Activated naive CD4-positive, alpha-beta T cell treated with anti-CD3 and anti-CD28 coated beads, Interleukin-2, amount 10 ng/mL, durations not matched to agents 7 days and 5 days (primary cell): ENCODE results near the gene CCDC34.

Experiments used
- CTCF ChIA-PET: fragments of 350-600 bp; sonication (Branson Sonifier 250); formaldehyde crosslinking; loops from one replicate; lab custom pipeline; 2021; ENCODE audit warnings: antibody characterized with exemption; lab: Charles Lee
- DNase-seq: peaks from one replicate; pipeline ENCODE4 v3.0.0-alpha.2; 2020
- H3K27ac Mint-ChIP-seq: one replicate; pipeline ENCODE4 v1.8.0; 2021; ENCODE audit warnings: mild to moderate bottlenecking, moderate library complexity, mixed read lengths
- H3K27me3 Mint-ChIP-seq: one replicate; pipeline ENCODE4 v1.8.0; 2021; ENCODE audit warnings: mild to moderate bottlenecking, mixed read lengths
- H3K36me3 Mint-ChIP-seq: one replicate; pipeline ENCODE4 v1.8.0; 2021; ENCODE audit warnings: mixed read lengths
- H3K4me1 Mint-ChIP-seq: one replicate; pipeline ENCODE4 v1.8.0; 2021; ENCODE audit warnings: mixed read lengths
- H3K4me3 Mint-ChIP-seq: one replicate; pipeline ENCODE4 v1.8.0; 2021; ENCODE audit warnings: mild to moderate bottlenecking, moderate library complexity, mixed read lengths
- H3K9me3 Mint-ChIP-seq: one replicate; pipeline ENCODE4 v1.8.0; 2021; ENCODE audit warnings: mixed read lengths

The CCDC34 gene

DNA sequence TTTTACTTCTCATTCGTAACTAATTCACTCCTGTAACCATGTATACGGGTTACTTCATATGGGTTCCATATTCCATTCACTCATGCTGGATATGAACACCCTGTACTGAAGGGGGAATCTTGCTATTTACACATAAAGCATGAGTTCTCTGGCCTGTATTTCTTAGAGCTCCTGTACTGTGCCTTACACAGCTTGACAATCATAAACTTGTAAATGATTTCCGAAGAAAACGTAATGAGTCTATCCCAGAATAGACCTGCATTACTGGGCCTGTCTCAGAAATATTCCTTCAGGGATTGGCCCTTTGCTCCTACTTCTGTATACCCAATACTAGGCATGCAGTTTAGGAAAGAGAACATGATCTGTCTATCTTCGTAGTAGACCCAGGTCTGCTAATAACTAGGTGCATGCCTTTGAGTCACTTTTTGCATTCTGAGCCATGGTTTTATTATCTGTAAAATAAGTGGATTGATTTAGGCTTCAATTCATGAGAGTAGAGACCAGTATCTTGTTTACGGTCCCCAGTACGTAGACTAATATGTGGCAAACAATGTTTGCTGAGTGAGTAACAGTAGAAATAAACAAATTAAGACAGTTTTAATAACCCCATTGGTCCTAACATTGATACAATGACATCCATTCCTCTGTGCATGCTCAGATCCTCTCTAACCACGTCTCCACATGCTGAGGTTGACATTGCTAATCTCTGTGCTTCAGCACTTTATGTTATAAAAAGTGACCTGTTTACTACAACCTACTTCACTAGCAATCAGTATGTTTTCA lies 1.2 kb downstream of the CCDC34 start:
- CTCF ChIA-PET, result no interaction called here
- Mint-ChIP-seq H3K4me3 (peak overlapping the region; percentile 86), H3K4me1 (peaks cover 23% of the 10 kb centered on the region), H3K27me3 (no peaks in the 10 kb centered on the region), H3K9me3 (no peaks in the 10 kb centered on the region), H3K36me3 (no peaks in the 10 kb centered on the region), H3K27ac (no peak overlapping the region)
- DNase-seq, result no peak

DNA sequence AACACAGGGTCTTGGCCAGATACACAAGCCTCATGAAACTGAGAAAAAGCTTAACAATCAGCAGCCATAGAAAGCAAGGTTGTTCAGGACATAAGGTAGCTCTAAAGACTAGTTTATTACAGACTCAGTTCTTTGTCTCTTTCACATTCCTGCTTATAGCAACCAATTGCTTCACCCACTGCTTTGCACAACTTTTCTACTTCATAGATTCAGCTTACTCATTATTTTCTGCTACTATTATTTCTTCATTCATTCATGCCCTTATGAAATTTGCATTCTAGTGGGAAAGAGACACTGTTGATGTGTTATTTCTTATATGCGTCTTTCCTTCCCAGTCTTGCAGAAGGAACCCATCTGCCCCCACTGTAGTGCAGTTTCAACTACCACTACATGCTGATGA lies 4.7 kb downstream of the CCDC34 start:
- no peak overlapping the region for H3K4me3 Mint-ChIP-seq
- H3K36me3 Mint-ChIP-seq, result no peaks in the 10 kb centered on the region
- H3K27me3 Mint-ChIP-seq, result no peaks in the 10 kb centered on the region
- no peak overlapping the region for H3K27ac Mint-ChIP-seq
- peaks cover 16% of the 10 kb centered on the region for H3K4me1 Mint-ChIP-seq
- no peak for DNase-seq
- no peaks in the 10 kb centered on the region for H3K9me3 Mint-ChIP-seq
- CTCF ChIA-PET, result no interaction called here

DNA sequence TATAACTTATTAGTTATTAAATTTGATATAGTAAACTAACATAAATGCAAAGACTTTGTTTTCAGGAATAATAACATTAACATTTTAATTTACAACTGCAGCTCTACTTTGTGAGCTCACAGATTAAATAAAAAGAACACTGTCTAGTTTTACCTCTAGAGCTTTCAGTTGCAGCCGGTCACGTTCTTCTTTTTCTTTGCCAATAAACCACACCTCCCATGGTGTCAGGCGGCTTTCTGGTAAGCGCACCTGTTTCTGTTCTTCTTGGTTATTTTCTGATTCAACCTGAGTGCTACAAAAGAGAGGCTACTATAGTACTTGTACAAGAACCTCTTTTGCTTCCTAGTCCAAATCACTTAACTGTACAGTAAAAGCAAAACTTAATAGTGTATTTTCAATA lies 5.8 kb downstream of the CCDC34 start:
- CTCF ChIA-PET, result no interaction called here
- Mint-ChIP-seq H3K27ac (no peak overlapping the region), H3K4me3 (no peak overlapping the region), H3K36me3 (no peaks in the 10 kb centered on the region), H3K4me1 (peaks cover 9% of the 10 kb centered on the region), H3K9me3 (no peaks in the 10 kb centered on the region), H3K27me3 (no peaks in the 10 kb centered on the region)
- DNase-seq, result no peak

DNA sequence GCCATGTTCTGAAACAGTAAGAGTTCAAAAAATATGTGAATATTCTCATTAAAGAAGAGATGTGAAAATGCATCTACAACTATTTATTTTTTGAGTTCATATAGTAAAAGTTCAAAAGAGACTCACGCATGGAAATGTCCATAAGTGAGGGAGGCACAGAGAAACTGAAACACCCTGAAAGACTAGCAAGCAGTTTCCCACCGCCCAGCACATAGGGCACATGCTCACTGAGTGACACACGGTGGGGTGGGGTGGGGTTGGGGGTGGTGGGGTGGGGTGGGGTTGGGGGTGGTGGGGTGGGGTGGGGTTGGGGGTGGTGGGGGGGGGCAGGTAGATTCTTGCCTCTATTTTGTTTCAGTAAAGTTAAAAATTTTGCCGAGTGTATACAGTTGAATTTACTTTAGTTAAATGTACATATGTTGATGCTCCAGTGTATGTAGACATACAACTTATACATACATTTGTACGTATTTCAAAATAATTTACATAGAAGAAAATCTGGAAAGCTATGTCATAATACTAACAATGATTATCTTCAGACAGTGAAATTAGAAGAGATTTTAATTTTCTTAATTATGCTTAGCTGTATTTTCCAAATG lies 6.3 kb downstream of the CCDC34 start:
- no peaks in the 10 kb centered on the region for H3K9me3 Mint-ChIP-seq
- DNase-seq, result no peak
- peaks cover 3% of the 10 kb centered on the region for H3K4me1 Mint-ChIP-seq
- no peak overlapping the region for H3K27ac Mint-ChIP-seq
- no peak overlapping the region for H3K4me3 Mint-ChIP-seq
- peaks cover 2% of the 10 kb centered on the region for H3K36me3 Mint-ChIP-seq
- no peaks in the 10 kb centered on the region for H3K27me3 Mint-ChIP-seq
- CTCF ChIA-PET, result no interaction called here

DNA sequence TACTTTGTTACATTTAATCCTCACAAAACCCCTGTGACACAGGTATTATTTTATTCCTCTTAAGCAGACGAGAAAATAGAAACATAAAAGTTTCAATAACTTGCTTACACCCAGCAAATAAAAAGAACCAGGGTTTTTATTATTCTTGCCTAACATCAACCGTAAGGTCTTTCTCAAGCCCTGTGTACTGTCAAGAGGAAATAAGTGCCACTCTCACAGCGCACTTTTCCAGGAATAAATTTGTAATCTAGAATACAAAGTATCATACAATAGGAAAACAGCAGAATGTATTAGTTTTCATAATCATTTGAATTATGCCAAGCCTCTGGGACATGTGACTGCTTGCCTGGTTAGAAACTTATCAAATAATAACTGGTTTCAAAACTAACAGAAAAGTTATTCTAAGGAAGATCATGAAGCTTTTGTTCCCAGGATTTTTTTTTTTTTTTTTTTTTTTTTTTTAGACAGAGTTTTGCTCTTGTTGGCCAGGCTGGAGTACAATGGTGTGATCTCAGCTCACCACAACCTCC lies 7.4 kb downstream of the CCDC34 start:
- CTCF ChIA-PET, result no interaction called here
- DNase-seq, result no peak
- Mint-ChIP-seq H3K9me3 (no peaks in the 10 kb centered on the region), H3K36me3 (peaks cover 4% of the 10 kb centered on the region), H3K27ac (no peak overlapping the region), H3K4me1 (no peaks in the 10 kb centered on the region), H3K4me3 (no peak overlapping the region), H3K27me3 (no peaks in the 10 kb centered on the region)

DNA sequence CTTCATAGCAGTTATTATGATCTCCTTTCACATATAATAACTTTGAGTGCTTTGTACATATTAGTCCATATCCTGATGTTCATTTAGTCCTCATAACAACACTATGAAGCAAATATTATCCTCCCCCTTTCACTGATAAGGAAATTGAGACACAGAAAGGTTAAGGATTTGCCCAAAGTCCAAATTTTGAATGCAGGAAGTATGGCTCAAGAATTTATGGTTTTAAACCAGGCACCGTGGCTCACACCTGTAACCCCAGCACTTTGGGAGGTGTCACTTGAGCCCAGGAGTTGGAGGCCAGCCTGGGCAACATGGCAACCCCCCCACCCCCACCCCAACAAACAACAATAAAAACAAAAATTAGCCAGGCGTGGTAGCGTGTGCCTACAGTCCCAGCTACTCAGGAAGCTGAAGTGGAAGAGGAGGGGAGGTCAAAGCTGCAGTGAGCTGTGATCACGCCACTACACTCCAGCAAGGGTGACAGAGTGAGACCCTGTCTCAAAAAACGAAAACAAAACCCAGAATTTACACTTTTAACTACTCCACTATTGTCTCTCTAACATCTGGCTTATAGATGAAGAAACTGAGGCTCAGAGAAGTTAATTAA lies 8.6 kb downstream of the CCDC34 start:
- Mint-ChIP-seq H3K36me3 (peaks cover 9% of the 10 kb centered on the region), H3K9me3 (no peaks in the 10 kb centered on the region), H3K27me3 (no peaks in the 10 kb centered on the region), H3K4me1 (no peaks in the 10 kb centered on the region), H3K27ac (no peak overlapping the region), H3K4me3 (no peak overlapping the region)
- CTCF ChIA-PET, result no interaction called here
- no peak for DNase-seq

DNA sequence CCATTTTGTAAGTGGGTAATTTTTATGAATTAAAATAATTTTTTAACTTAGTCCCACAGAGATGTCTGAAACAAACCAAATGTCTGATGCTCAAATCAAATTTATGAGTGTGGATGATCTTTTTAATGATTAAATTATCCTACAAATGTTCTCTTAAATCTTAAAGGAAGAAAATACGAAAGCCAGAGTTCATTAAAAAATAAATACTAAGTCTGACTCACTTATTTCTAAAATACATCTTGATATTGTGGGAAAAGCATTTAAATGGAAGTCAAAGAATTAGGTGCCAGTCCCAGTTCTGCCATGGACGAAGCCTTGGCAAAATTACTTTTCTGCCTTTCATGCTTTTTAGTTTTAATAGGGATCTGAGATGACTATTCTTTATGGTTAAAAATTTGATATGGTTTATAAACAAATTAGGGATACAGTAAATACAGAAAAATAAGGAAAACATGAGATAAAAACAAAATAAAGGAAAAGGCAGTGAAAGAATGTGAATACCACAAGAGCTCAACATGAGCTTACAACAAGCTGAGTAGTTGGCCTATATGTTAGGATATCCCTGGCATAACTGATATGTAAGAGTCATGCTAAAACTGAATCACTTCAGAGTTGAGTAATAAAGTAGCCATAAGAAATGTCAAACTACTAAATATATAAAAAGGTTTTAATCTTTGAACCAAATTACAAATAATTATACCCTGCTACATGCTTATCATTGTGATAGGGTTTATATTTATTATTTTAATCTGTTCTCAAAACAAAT lies 9.2 kb downstream of the CCDC34 start:
- peaks cover 9% of the 10 kb centered on the region for H3K36me3 Mint-ChIP-seq
- H3K27me3 Mint-ChIP-seq, result no peaks in the 10 kb centered on the region
- CTCF ChIA-PET, result no interaction called here
- H3K9me3 Mint-ChIP-seq, result no peaks in the 10 kb centered on the region
- no peak overlapping the region for H3K4me3 Mint-ChIP-seq
- no peaks in the 10 kb centered on the region for H3K4me1 Mint-ChIP-seq
- no peak overlapping the region for H3K27ac Mint-ChIP-seq
- no peak for DNase-seq

DNA sequence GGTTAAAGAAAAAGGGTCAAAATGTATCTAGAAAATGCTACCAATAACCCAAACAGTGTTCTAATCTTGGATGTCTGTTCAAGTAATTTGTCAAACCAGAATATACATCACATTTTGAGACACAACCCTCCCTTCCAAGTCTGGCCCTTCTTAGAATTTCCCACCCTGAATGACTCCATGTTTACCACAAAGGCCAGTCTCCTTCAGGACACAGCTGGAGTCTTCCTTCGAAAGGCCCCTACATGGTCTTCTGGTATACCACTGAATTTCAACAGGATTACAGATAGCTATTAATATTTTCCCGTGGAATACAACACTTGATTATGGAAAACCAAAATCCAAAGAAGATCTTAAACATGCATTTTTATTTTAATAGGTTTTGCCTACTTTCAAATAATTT lies 10.2 kb downstream of the CCDC34 start:
- CTCF ChIA-PET, result no interaction called here
- DNase-seq, result no peak
- peaks cover 9% of the 10 kb centered on the region for H3K36me3 Mint-ChIP-seq
- no peak overlapping the region for H3K27ac Mint-ChIP-seq
- no peaks in the 10 kb centered on the region for H3K27me3 Mint-ChIP-seq
- H3K4me3 Mint-ChIP-seq, result no peak overlapping the region
- H3K4me1 Mint-ChIP-seq, result no peaks in the 10 kb centered on the region
- no peaks in the 10 kb centered on the region for H3K9me3 Mint-ChIP-seq

DNA sequence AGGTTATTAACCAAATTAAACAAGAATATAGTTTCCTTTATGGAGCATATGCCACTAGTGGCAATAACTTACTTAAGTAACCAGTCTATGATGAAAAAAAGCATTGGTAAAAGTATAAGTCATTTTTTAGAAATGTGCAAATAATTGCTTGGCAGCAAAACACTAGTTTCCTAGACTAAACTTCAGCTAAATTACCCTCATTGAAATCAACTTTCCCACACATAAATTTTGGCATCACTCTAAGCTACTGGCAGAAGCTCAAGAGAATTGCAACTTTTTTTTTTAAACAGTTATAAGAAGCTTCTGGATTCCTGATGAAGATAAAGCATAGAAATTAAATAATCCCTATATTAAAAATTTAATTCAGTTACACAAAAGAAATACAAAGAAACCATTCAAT lies 12.5 kb downstream of the CCDC34 start:
- no peaks in the 10 kb centered on the region for H3K4me1 Mint-ChIP-seq
- H3K27me3 Mint-ChIP-seq, result no peaks in the 10 kb centered on the region
- no peak overlapping the region for H3K27ac Mint-ChIP-seq
- no peaks in the 10 kb centered on the region for H3K9me3 Mint-ChIP-seq
- peaks cover 9% of the 10 kb centered on the region for H3K36me3 Mint-ChIP-seq
- CTCF ChIA-PET, result no interaction called here
- no peak for DNase-seq
- H3K4me3 Mint-ChIP-seq, result no peak overlapping the region

DNA sequence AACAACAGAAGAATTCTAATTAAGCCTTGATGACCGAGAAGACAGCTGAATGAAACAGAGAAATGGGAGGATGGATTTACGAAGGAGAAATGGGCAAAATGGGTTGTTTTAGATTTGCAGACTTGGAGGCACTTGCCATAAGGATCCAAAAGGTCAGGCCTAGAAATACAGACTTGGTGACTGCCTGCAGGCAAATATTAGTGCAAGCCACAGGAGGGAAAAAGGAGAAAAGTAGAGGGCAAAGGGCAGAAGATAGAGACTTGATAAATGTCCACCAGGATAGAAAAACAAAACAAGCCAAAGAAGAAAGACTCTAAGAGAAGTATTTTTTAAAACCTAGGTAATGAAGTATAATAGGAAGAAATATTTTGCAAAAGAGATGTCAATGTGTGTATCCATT lies 13.1 kb downstream of the CCDC34 start:
- H3K27me3 Mint-ChIP-seq, result no peaks in the 10 kb centered on the region
- no peaks in the 10 kb centered on the region for H3K9me3 Mint-ChIP-seq
- no peak for DNase-seq
- no peak overlapping the region for H3K27ac Mint-ChIP-seq
- H3K4me1 Mint-ChIP-seq, result no peaks in the 10 kb centered on the region
- no peak overlapping the region for H3K4me3 Mint-ChIP-seq
- CTCF ChIA-PET, result no interaction called here
- H3K36me3 Mint-ChIP-seq, result peaks cover 10% of the 10 kb centered on the region

DNA sequence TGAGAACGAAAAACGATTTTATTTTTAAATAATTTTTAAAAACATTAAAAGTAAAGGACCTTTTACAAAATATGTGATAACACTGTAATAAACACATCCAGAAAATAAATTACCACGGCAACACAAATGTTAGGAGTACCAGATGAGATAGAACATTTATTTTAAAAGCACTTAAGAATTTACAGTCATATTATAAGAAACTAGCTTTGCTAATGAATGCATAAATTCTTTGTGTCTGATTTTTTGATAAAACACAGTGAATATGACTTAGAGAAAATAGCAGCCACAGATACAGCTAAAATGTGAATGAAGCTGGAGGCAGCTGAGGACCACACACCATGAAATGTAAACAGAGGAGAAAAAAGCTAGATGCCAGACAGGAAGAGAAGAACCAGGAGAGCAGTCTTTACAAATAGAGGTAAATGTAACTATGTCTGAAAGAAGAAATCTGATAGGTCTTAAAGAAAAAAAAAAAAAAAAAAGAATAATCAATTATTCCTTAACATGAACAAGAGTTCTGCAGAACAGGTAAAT lies 14.6 kb downstream of the CCDC34 start:
- no peak for DNase-seq
- Mint-ChIP-seq H3K36me3 (peaks cover 10% of the 10 kb centered on the region), H3K27ac (no peak overlapping the region), H3K4me3 (no peak overlapping the region), H3K4me1 (no peaks in the 10 kb centered on the region), H3K9me3 (no peaks in the 10 kb centered on the region), H3K27me3 (no peaks in the 10 kb centered on the region)
- CTCF ChIA-PET, result no interaction called here

DNA sequence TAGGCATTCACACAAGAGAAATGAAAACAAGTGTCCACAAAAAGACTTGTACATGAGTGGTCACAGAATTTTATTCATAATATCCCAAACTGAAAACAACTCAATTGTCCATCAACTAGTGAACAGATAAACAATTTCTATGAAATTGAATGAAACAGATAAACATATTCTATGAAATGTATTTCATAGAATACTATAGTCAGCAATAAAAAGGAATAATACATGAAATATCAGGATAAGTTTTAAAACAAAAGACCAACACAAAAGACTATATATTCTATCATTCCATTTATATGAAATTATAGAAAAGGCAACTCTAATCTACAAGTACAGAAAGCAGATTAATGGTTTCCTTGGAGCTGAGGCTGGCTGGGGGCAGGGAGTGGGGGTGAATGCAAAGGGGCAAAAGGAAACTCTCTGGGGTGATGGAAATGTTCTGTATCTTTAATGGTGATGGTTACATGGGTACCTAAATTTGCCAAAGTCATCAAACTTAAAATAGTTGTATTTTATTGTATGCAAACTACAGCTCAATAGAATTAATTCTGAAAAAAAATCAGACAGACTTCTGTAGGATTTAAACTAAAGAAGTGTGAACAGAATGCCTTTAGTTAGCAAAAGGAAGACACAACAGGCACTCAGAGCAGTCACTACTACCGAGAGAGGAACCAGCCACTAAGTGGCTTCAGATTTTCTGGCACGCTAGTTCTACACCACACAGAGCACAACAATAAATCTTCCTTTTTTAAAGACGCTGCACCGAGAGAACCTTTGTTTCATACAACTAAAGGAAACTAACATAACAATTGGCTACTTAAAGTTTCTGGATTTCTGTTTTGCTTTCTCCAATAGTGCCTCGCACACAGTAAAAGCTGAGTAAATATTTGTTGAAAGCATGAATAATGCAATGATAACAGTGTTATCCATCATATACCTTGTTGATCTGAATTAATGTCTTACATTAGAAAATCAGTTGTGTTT lies 15.4 kb downstream of the CCDC34 start:
- Mint-ChIP-seq H3K4me1 (no peaks in the 10 kb centered on the region), H3K27me3 (no peaks in the 10 kb centered on the region), H3K27ac (no peak overlapping the region), H3K36me3 (peaks cover 10% of the 10 kb centered on the region), H3K9me3 (no peaks in the 10 kb centered on the region), H3K4me3 (no peak overlapping the region)
- CTCF ChIA-PET, result no interaction called here
- no peak for DNase-seq

DNA sequence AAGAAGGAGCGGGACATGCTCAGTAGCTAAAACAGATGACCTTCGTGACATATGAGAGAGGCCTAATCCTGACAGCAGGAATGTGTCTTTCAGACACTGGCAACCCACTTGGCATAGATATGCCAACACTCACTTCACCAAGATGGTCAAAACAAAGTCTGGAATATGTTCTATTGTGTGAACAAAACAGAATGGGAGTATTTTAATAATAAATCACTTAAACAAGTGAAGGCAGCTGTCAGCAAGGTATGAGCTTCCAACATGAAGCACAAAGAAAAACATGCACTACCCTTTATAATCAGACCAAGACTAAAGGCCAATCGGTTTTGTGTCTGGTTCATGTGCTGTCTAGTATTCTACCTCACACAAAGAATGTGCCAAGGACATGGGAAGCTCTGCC lies 23.1 kb downstream of the CCDC34 start:
- H3K4me1 Mint-ChIP-seq, result no peaks in the 10 kb centered on the region
- H3K4me3 Mint-ChIP-seq, result no peak overlapping the region
- no peak for DNase-seq
- peaks cover 2% of the 10 kb centered on the region for H3K36me3 Mint-ChIP-seq
- H3K27ac Mint-ChIP-seq, result no peak overlapping the region
- H3K9me3 Mint-ChIP-seq, result no peaks in the 10 kb centered on the region
- CTCF ChIA-PET, result no interaction called here
- no peaks in the 10 kb centered on the region for H3K27me3 Mint-ChIP-seq
